ENCODE measurements around the gene FZD1. TPM values are rescaled to one million over a fixed set of nuclear protein-coding genes. Genes with fewer than 3 reads are reported as not detected.

Gene FZD1
- total RNA-seq, 1 donor from 2014 or later = 0.55 TPM

- Mint-ChIP-seq H3K27me3 (peaks cover 7% of the 10 kb centered on the region), H3K36me3 (ENCODE audit: low read depth) (no peaks in the 10 kb centered on the region), H3K4me3 (no peak overlapping the region), H3K27ac (no peak overlapping the region), H3K4me1 (peaks cover 3% of the 10 kb centered on the region), H3K9me3 (no peaks in the 10 kb centered on the region)
- no peak for TF ChIP-seq CTCF (IDR thresholded peaks at IDR 0.05)
- DNase-seq (no peak), ATAC-seq (ENCODE audit: low read depth) (no peak)
- ChIA-PET CTCF (no interaction called here), POLR2A (no interaction called here)
- intact Hi-C loops (cut with micrococcal nuclease) = no loop called here
Observed at GRCh38 chr7:91276909-91277308, 12.7 kb downstream of the FZD1 start.

DNA sequence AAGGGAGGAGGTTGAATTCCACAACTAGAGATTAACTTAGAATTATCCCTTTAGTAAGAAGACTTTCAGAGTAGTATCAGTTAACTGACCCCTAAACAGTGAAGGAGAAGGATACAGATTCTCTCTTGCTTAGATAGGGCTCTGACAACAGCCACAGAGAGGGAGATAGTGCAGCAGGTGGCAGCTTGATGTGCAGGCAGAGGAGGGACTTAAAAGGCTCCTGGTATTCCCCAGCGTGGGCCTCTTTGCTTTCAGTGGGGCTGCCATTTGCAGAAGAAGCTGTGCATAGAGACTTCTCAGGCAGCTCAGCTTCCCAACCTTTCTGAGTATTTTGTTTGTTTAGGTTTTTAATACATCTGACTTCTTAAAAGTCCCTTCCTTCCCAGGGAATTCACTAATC, 16.0 kb downstream of the FZD1 start:
- POLR2A ChIA-PET = no interaction called here
- no peaks in the 10 kb centered on the region for H3K36me3 Mint-ChIP-seq (ENCODE audit: low read depth)
- CTCF ChIA-PET = no interaction called here

GRCh38 chr7:91280604-91281003, 16.4 kb downstream of the FZD1 start:
- no peak for TF ChIP-seq CTCF (IDR thresholded peaks at IDR 0.05)
- ChIA-PET POLR2A (no interaction called here), CTCF (no interaction called here)
- DNase-seq = no peak
- Mint-ChIP-seq H3K9me3 (no peaks in the 10 kb centered on the region), H3K27ac (no peak overlapping the region), H3K4me1 (peaks cover 3% of the 10 kb centered on the region), H3K27me3 (peaks cover 19% of the 10 kb centered on the region), H3K4me3 (no peak overlapping the region), H3K36me3 (ENCODE audit: low read depth) (no peaks in the 10 kb centered on the region)
- ATAC-seq (ENCODE audit: low read depth) = no peak
- intact Hi-C loops (cut with micrococcal nuclease) = no loop called here

More for the DNA sequence above, 16.0 kb downstream of the FZD1 start:
- Mint-ChIP-seq H3K27me3 (peaks cover 19% of the 10 kb centered on the region), H3K4me1 (peaks cover 3% of the 10 kb centered on the region), H3K9me3 (no peaks in the 10 kb centered on the region), H3K4me3 (no peak overlapping the region), H3K27ac (no peak overlapping the region)
- TF ChIP-seq CTCF (IDR thresholded peaks at IDR 0.05) = no peak
- no peak for ATAC-seq (ENCODE audit: low read depth)
- no peak for DNase-seq
- intact Hi-C loops (cut with micrococcal nuclease) = no loop called here

DNA sequence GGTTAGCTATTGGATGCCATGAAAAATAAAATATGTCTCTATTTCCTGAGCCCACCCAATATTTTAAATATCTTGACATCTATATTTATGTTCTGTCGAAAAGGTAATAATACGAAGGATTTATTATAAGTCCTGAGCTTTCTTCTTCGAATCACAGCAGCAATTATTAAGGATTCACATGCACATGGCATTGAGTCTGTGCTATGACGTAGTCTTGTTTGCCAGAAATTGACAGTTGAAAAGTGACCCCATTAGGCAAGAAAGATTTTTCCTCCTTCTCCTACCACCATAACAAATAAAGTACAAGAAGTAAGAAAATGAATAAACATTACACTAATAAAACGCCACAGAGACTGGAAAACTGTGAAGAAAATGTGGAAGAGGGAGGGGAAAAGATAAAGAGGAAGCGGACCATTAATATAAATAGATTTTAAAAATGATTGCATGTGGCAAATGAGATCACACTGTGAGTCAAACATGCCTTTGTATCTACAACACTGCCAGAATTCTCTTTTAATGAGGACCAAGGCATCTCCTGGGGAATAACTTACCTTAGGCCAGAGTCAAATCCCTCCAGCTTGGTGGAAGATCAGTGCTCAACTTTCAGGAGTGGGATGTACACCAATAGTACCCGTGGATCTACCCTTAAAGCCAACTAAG, 21.6 kb downstream of the FZD1 start:
- no peak for DNase-seq
- Mint-ChIP-seq H3K27ac (no peak overlapping the region), H3K36me3 (ENCODE audit: low read depth) (no peaks in the 10 kb centered on the region), H3K27me3 (peaks cover 15% of the 10 kb centered on the region), H3K4me1 (no peaks in the 10 kb centered on the region), H3K9me3 (no peaks in the 10 kb centered on the region), H3K4me3 (no peak overlapping the region)
- no peak for ATAC-seq (ENCODE audit: low read depth)
- intact Hi-C loops (cut with micrococcal nuclease) = loop anchor here (5.0 kb wide), 1 partner anchor 1161 kb away; the partner anchor contains the start of gene GATAD1
- CTCF ChIA-PET = no interaction called here
- no peak for TF ChIP-seq CTCF (IDR thresholded peaks at IDR 0.05)
- POLR2A ChIA-PET = no interaction called here

GRCh38 chr7:91286432-91286831, 22.2 kb downstream of the FZD1 start:
- Mint-ChIP-seq H3K27me3 (peaks cover 15% of the 10 kb centered on the region), H3K4me1 (no peaks in the 10 kb centered on the region), H3K9me3 (no peaks in the 10 kb centered on the region), H3K27ac (no peak overlapping the region), H3K4me3 (no peak overlapping the region), H3K36me3 (ENCODE audit: low read depth) (no peaks in the 10 kb centered on the region)
- ChIA-PET CTCF (no interaction called here), POLR2A (no interaction called here)
- no peak for TF ChIP-seq CTCF (IDR thresholded peaks at IDR 0.05)
- intact Hi-C loops (cut with micrococcal nuclease) = loop anchor here (5.0 kb wide), 1 partner anchor 1161 kb away; the partner anchor contains the start of gene GATAD1
- no peak for ATAC-seq (ENCODE audit: low read depth)
- DNase-seq = no peak
